Endothelial cell of umbilical vein (primary cell): ENCODE results near the gene CBS. TPM values are rescaled to one million over a fixed set of nuclear protein-coding genes. Genes with fewer than 3 reads are reported as not detected.
"Not testable (repeated sequence)": the region's sequence is repeated elsewhere in the genome, so short reads cannot be mapped to it uniquely, and the experiment has no call there.

ENCODE experiments used
- Bru-seq: library from RNA; stranded (reverse); fragments of 400-500 nt; gene quantifications from one replicate; lab custom pipeline; 2021; lab: Mats Ljungman, UMichigan
- BruChase-seq, 2 experiments: library from RNA; stranded (reverse); fragments of 400-500 nt; gene quantifications; one replicate each; lab custom pipeline; 2021; lab: Mats Ljungman, UMichigan
- BruUV-seq: library from RNA; stranded (reverse); fragments of 400-500 nt; replicated peaks from 2 replicates; lab custom pipeline; 2021; lab: Mats Ljungman, UMichigan
- CTCF ChIA-PET: fragments of 300-600, 350-600 bp; sonication (Branson Sonifier 250); formaldehyde crosslinking; loops from one replicate; lab custom pipeline; 2021; ENCODE audit warnings: antibody characterized with exemption, inconsistent platforms; lab: Charles Lee
- POLR2A ChIA-PET: fragments of 300-600, 350-600 bp; sonication (Branson Sonifier 250); formaldehyde crosslinking; loops from one replicate; lab custom pipeline; 2021; ENCODE audit warnings: antibody characterized with exemption, inconsistent platforms; lab: Charles Lee
- DNase-seq: peaks from one replicate; pipeline ENCODE4 v3.0.0-alpha.2; 2011; ENCODE audit warnings: low read depth, low spot score
- FAIRE-seq: peaks from 2 replicates; lab custom pipeline; 2011; peaks lifted over from hg19 to GRCh38; lab: Jason Lieb, UNC
- H2AFZ ChIP-seq: 2 replicates; pipeline ENCODE4 v1.6.0; 2012; ENCODE audit warnings: low read depth, low read length, control low read depth, inconsistent platforms
- H3K27ac ChIP-seq: 2 replicates; pipeline ENCODE4 v1.5.1; 2011; ENCODE audit warnings: low read depth, mild to moderate bottlenecking, control low read depth, low read length, moderate library complexity; ENCODE audit not compliant: insufficient read depth
- H3K27me3 ChIP-seq, 2 experiments: 2 replicates each; pipeline versions ENCODE4 v1.6.0 to v1.6.1; 2011; ENCODE audit warnings: low read length in 2 of 2, mixed read lengths in 1 of 2; ENCODE audit not compliant: control insufficient read depth in 2 of 2, insufficient read depth in 2 of 2
- H3K36me3 ChIP-seq, 2 experiments: 2 replicates in 1 of 2; 3 replicates in 1 of 2; pipeline ENCODE4 v1.5.1; 2011; ENCODE audit warnings: low read length in 2 of 2, mild to moderate bottlenecking in 1 of 2, moderate library complexity in 1 of 2; ENCODE audit not compliant: control insufficient read depth in 2 of 2, insufficient read depth in 2 of 2; ENCODE audit errors: extremely low read depth in 1 of 2
- H3K4me1 ChIP-seq: 3 replicates; pipeline ENCODE4 v1.5.1; 2011; ENCODE audit warnings: mild to moderate bottlenecking, low read length; ENCODE audit not compliant: control insufficient read depth, insufficient read depth; ENCODE audit errors: extremely low read depth
- H3K4me2 ChIP-seq: 2 replicates; pipeline ENCODE4 v1.6.1; 2011; ENCODE audit warnings: low read length, control low read depth, mixed read lengths; ENCODE audit not compliant: insufficient read depth
- H3K4me3 ChIP-seq, 3 experiments: fragments of 200-600 bp in 1 of 3; sonication (generic), shearing (Covaris generic) in 1 of 3; replicated peaks in 1 of 3; 2 replicates each; pipeline ENCODE4 v1.5.1; 2011 to 2016; ENCODE audit warnings: control low read depth in 3 of 3, low read length in 3 of 3, mild to moderate bottlenecking in 2 of 3, inconsistent platforms in 1 of 3, low read depth in 1 of 3, moderate library complexity in 1 of 3; ENCODE audit not compliant: insufficient read depth in 1 of 3
- H3K79me2 ChIP-seq: 2 replicates; pipeline ENCODE4 v1.6.0; 2012; ENCODE audit warnings: low read length, inconsistent platforms; ENCODE audit not compliant: control insufficient read depth, insufficient read depth
- H3K9ac ChIP-seq: replicated peaks from 2 replicates; pipeline ENCODE3; 2011; ENCODE audit warnings: low read length, control low read depth; ENCODE audit not compliant: insufficient read depth; ENCODE audit errors: extremely low read depth
- H3K9me1 ChIP-seq: replicated peaks from 3 replicates; pipeline ENCODE4 v1.6.0; 2011; ENCODE audit warnings: mild to moderate bottlenecking, low read length; ENCODE audit not compliant: control insufficient read depth, insufficient read depth; ENCODE audit errors: extremely low read depth
- H3K9me3 ChIP-seq: replicated peaks from 2 replicates; pipeline ENCODE4 v1.5.1; 2012; ENCODE audit warnings: low read length, inconsistent platforms; ENCODE audit not compliant: control insufficient read depth, insufficient read depth
- H4K20me1 ChIP-seq: replicated peaks from 2 replicates; pipeline ENCODE3; 2011; ENCODE audit warnings: mild to moderate bottlenecking, low read length; ENCODE audit not compliant: control insufficient read depth, insufficient read depth; ENCODE audit errors: extremely low read depth
- dilution Hi-C: fragments of 300-500 bp; cut with MboI; formaldehyde crosslinking; loops from one replicate; pipeline ENCODE4 v1.15.0; 2019; ENCODE audit warnings: low sequenced_read_pairs; ENCODE audit not compliant: extremely low pct_ligation_motif_present
- intact Hi-C: fragments of 100-400 bp; cut with micrococcal nuclease; formaldehyde crosslinking; loops from one replicate; pipeline ENCODE4 v1.10.0; 2022
- long read RNA-seq: library from polyadenylated mRNA; stranded (forward); transcript quantifications from one replicate; pipeline ENCODE4 v2.0.0, GENCODE V29; 2021
- polyA minus RNA-seq, 3 experiments: library from RNA; depleted of rRNA, polyadenylated mRNA; stranded (reverse); fragments of >200 nt; gene quantifications; 1 replicate in 1 of 3; 2 replicates in 2 of 3; pipeline ENCODE4 v1.2.3, GENCODE V29; 2011
- polyA plus RNA-seq, 4 experiments: library from polyadenylated mRNA; depleted of rRNA in 3 of 4; stranded (reverse) in 3 of 4; unstranded in 1 of 4; fragments of >200 nt; gene quantifications; 2 replicates each; pipeline versions ENCODE4 v1.2.1 to v1.2.3, GENCODE V29; 2011 to 2012; ENCODE audit warnings: missing spikeins in 1 of 4
- total RNA-seq: library from RNA; stranded (reverse); gene quantifications from 2 replicates; pipeline ENCODE4 v1.2.3, GENCODE V29; 2021

CBS gene
- total RNA-seq (64.5 and 92.9 TPM in 2 replicates), polyA plus RNA-seq (22.0 and 22.1 TPM in 2 replicates), polyA minus RNA-seq (23.8 and 25.3 TPM in 2 replicates), Bru-seq, nascent RNA (percentile 30 among the genes with signal in this experiment), BruChase-seq, experiment 1, labeled RNA remaining after a 6-hour chase (percentile 38 among the genes with signal in this experiment), BruChase-seq, experiment 2, labeled RNA remaining after a 2-hour chase (percentile 36 among the genes with signal in this experiment)
- 16.6 and 20.3 TPM in 2 replicates for polyA plus RNA-seq (2011; cell fraction: cytosol; rRNA removed)
- 133 and 136 TPM in 2 replicates for polyA plus RNA-seq (2011; cell fraction: nucleus; rRNA removed)
- polyA plus RNA-seq (2012): 40.3 and 57.0 TPM in 2 replicates
- 67.7 TPM for polyA minus RNA-seq (2011; cell fraction: cytosol; rRNA and poly(A)+ RNA removed)
- polyA minus RNA-seq (2011; cell fraction: nucleus; rRNA and poly(A)+ RNA removed): 33.4 and 49.0 TPM in 2 replicates
- long read RNA-seq, transcript CBS-204 (17 exons, 2,605 nt): major isoform, 31 of 66 reads
- long read RNA-seq, partial matches to known transcripts: 6 of 66 reads
- long read RNA-seq, other reads (novel, unspliced or antisense): 25 of 66 reads

DNA sequence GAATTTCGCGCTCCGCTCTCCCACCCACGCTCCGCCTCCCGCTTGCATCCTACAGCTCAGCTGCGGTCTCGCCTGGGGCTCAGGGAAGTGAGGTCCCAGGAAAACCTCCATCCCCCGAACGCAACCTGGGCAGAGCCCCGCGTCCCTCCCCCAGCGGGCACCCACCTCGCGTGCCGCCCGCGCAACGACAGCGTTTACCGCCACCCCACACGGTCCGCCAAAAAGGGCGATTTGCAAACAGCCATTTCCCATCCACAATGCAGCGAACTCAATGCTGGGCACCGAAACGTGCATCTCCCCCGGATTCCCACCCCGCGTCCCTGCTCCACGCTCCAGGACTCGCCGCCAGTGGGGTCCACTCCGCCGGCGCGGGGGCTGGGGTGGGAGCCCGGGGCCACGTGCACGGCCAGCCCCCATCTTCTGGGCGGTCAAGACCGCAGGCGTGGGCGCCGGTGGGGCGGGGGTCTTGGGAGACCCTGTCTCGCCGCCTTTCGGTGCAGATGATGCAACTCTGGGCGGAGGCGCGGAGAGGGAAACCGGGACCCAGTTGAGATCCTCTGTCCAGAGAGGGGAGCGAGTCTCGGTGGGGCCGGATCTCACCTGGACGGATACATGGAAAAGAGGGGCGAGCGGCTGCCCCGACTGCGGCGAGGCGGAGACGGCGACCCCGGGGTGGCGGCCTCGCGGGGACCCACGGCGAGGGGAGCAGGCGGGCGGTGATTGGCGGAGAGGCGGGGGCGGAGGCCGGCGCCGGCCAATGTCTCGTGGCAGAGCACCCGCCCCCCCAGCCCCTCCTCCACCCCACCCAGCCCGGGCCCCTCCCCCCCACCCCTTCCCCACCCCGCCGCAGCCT, at the start of gene CBS:
Gene CBS, minus strand, starts transcription at position 666 of the 853 bp plus-strand sequence. CDS start 3,642 bp downstream, outside the sequence.
- H4K20me1 ChIP-seq, H3K36me3 ChIP-seq, POLR2A ChIA-PET, H3K9ac ChIP-seq, H3K27ac ChIP-seq, H3K9me3 ChIP-seq, H2AFZ ChIP-seq, H3K4me2 ChIP-seq, H3K4me3 ChIP-seq, CTCF ChIA-PET, H3K27me3 ChIP-seq, dilution Hi-C loops, H3K79me2 ChIP-seq, FAIRE-seq, H3K9me1 ChIP-seq, DNase-seq, H3K4me1 ChIP-seq, intact Hi-C loops: not testable (repeated sequence)
- BruUV-seq: TSS peak; percentile 34

DNA sequence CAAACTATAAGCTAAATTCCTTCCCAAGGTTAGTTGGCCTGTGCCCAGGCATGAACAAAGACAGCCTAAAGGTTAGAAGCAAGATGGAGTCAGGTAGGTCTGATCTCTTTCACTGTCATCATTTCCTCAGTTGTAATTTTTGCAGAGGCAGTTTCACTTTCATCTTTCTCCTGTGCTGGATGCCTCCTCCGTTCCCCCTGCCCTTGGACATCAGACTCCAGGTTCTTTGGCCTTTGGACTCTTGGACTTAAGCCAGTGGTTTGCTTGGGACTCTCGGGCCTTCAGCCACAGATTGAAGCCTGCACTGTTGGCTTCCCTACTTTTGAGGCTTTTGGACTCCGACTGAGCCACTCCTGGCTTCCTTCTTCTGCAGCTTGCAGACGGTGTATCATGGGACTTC, 40.3 kb upstream of the CBS start:
- H3K79me2 ChIP-seq, H3K27me3 ChIP-seq, H3K4me3 ChIP-seq, DNase-seq, H2AFZ ChIP-seq, H3K4me1 ChIP-seq, H3K27ac ChIP-seq, H3K4me2 ChIP-seq, H3K36me3 ChIP-seq, H3K9me3 ChIP-seq, BruUV-seq, H4K20me1 ChIP-seq, CTCF ChIA-PET, intact Hi-C loops, FAIRE-seq, dilution Hi-C loops, H3K9me1 ChIP-seq, POLR2A ChIA-PET, H3K9ac ChIP-seq: not testable (repeated sequence)

DNA sequence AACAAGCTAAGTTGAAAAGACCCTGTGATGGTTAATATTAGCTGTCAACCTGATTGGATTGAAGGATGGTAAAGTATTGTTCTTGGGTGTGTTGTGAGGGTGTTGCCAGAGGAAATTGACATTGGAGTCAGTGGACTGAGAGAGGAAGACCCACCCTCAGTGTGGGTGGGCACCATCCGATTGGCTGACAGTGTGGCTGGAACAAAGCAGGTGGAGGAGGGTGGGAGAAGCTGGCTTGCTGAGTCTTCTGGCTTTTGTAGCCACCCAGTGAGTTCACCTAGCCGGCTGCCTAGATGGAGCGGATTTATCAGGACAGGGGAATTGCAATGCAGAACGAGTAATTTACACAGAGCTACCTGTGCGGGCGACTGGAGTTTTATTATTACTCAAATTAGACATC, 38.8 kb upstream of the CBS start:
- H3K27me3 ChIP-seq, DNase-seq, H2AFZ ChIP-seq, H3K9me3 ChIP-seq, H3K4me3 ChIP-seq, H3K9ac ChIP-seq, BruUV-seq, H3K79me2 ChIP-seq, intact Hi-C loops, H3K27ac ChIP-seq, H3K9me1 ChIP-seq, CTCF ChIA-PET, H4K20me1 ChIP-seq, H3K36me3 ChIP-seq, dilution Hi-C loops, H3K4me2 ChIP-seq, POLR2A ChIA-PET, H3K4me1 ChIP-seq, FAIRE-seq: not testable (repeated sequence)
